SIG-M5 treated with dmso at 0.1 percent for 504 hours (cell line): ENCODE measurements around the gene TRAF3.
A peak's percentile ranks its signal among the peaks of the same experiment; 100 is the strongest.

ENCODE experiments used
- DNase-seq: peaks from one replicate; lab custom pipeline; 2025; ENCODE audit not compliant: unreplicated experiment; lab: John Stamatoyannopoulos, UW

Gene TRAF3, protein sequence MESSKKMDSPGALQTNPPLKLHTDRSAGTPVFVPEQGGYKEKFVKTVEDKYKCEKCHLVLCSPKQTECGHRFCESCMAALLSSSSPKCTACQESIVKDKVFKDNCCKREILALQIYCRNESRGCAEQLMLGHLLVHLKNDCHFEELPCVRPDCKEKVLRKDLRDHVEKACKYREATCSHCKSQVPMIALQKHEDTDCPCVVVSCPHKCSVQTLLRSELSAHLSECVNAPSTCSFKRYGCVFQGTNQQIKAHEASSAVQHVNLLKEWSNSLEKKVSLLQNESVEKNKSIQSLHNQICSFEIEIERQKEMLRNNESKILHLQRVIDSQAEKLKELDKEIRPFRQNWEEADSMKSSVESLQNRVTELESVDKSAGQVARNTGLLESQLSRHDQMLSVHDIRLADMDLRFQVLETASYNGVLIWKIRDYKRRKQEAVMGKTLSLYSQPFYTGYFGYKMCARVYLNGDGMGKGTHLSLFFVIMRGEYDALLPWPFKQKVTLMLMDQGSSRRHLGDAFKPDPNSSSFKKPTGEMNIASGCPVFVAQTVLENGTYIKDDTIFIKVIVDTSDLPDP

DNA sequence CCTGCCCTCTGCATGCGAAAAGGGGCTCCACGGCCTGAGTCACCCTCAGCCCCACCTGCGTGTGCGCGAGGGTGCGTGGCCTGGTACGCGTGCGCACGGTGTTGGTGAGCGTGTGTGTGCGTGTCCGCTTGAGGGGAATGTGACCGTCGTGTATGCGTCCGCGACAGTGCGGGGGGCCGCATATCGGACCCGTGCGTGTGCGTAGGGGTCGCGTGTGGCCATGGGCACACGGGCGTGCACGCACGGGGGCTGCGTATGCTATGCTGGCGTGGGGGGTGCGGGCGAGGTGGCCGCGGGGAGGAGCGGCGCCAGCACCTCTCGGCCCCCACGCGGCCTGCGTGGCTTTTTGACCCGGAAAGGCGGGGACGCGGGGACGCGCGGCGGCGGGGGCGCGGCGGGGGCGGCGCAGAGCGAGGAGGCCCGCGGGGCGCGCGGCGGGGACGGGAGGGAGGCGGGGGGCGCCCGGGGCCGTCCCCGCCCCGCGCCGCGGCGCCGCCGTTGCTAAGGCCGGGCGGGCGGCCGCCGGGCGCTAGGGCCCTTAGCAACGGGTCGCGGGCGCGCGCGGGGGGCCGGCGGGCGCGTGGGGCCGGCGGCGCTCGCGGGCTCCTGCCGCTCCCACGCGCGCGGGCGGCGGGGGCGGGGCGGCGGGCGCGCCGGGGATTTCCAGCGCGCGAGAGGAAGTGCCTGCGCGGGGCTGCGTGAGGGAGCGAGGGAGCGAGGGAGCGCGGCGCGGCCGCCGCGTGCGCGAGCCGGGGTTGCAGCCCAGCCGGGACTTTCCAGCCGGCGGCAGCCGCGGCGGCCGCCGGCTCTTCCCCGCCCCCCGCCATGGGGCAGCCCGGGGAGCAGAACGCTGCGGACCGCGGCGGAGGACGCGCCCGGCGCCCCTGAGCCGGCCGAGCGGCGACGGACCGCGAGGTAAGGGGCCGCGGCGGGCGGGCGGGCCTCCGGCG lies at the start of gene TRAF3:
TSS of gene TRAF3 (plus strand) at position 689 of the 950 bp plus-strand sequence. CDS start 92,753 bp downstream, outside the sequence.
- DNase-seq, result peak; percentile 41

DNA sequence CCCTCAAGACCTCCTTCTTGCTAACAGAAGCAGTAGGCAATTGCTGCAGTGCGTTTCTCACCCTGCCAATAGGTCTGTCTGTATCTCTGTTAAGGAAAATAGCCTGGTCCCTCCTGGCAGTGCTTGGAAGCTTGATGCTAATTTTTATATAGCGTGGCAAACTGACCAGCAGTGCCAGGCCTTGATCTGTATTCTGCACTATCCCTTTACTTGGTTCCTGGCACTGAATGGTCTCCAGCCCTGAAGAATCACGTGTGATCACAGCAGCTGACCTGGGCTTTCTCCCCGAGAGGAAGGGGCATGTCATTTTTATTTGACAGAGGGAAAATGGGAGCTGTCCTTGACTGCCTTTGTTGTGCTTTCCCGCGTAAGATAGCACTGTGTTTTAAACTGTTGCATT lies 48.7 kb upstream of the TRAF3 start:
- DNase-seq, result no peak

DNA sequence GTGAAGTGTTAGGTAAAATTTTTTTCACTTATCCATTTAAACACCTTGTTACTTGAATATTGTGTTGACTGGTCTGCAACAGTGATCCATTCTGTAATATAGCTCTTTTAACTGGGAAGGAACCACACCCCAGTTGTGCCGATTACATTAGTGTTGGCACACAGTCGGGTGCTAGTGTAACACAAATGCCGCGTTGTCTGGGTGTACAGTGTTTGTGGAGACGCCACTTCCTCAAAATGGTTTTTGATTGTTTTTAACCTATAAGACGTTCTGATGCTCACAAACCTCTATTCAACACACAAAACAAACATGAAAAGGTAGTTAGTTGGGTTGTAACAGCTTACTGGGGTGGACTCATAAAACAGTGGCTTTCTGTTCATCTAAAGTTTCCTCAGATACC lies 48.0 kb upstream of the TRAF3 start:
- no peak for DNase-seq

DNA sequence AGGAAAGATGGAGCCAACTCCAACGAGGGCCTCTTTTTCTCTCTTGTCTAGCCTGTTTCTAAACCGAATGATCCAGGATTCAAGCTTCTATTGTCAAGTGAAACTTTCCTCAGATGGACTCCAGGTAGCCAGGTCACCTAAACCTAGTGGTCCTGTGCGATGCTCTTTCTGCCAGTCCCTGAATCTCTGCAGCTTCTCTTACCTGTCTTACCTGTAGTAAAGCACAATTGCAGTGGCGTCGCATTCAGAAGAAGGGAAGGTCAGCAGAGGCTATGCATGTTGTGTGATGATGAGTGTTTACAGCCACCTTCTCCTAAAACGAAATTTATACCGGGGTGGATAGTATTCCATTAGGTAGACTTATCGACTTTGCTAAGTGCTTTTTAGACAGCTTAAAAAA lies 47.4 kb upstream of the TRAF3 start:
- no peak for DNase-seq

DNA sequence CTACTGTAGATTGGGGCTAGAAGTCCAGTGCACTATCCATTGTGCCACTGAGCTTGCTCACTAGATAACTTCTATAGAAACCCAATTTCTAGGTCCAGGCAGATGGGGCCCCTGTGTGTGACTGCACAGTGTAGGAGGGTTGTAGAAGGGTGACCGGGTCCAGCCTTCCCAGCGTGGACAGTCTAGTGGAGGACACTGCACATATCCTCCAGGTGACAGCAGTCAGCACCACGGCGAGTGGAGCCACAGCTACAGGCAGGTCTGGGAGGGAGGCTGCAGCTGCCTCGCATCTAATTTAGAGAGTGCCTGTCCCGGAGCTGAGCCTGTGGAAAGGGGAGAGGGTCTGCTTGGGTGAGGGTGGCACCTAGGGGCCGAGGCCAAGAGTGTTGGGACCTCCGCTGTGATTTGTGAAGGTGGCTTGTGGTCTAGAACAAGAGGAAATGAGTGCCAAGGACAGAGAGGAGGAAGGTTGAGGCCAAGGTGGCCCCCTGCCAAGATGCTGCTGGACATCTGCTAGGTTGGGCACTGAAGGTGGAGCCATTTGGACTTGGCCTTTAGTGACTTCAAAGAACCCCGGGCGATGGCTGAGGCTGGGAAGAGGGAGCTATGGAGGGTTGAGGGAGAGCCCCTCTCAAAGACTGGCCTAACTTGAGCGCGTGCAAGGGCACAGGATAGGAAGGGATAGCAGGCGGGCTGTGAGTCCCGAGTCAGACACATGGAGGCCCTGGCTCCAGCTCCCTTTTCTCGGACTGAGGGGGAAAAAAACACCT lies 46.0 kb upstream of the TRAF3 start:
- no peak for DNase-seq

DNA sequence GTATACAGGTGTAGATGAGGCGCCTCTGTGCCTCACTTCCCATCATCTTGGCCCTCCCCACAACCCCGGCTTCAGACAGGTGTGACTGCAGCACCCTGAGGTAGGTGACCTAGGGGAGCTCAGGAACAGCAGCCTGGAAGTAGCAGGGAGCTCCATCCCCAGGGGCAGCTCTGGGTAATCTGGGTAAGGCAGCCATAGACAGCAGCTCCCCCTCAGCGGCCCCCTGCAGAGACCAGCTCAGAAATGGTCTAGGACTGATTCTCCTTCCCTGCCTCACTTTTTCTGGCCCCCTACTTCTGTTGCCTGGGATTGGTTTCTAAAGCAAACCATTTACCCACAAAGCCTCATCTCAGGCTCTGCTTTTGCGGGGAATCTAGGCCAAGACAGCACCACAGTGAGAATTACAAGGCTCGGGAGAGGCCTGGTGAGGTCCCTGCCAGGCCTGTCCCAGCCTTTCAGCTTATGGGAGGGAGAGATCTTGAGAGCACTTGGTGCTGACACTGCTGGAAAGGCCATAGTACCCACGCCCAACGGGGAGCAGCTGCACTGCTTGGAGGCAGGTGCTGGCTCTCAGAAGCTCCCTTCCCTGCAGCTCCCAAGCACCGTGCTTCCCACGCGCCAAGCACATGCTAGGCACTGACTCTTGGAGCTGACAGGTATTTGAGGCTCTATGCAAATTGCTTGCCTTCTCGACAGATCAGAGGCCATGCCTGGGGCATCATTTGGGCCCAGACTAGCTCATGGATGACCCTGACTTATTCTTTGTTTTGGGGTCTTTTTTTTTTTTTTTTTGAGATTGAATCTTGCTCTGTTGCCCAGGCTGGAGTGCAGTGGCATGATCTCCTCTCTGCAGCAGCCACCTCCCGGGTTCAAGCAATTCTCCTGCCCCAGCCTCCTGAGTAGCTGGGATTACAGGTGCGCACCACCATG lies 45.1 kb upstream of the TRAF3 start:
- DNase-seq, result no peak

DNA sequence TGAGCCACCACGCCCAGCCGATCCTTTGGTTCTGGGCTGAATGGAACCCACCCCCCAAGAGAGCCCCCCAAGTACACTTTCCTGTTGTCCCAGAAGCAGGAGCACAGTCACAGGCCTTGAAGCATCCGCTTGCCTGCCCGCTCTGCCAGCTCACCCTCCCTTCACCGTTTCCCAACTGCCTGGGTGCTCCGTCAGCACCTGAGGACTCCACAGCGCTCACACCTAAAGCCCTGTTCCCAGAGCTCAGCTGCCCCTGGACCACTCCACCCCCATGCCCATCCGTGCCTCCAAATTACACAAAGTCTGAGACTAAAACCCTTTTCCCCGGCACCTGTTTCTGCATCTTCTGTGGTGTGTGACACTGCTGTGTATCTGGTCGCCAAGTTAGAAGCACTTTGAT lies 44.3 kb upstream of the TRAF3 start:
- no peak for DNase-seq

DNA sequence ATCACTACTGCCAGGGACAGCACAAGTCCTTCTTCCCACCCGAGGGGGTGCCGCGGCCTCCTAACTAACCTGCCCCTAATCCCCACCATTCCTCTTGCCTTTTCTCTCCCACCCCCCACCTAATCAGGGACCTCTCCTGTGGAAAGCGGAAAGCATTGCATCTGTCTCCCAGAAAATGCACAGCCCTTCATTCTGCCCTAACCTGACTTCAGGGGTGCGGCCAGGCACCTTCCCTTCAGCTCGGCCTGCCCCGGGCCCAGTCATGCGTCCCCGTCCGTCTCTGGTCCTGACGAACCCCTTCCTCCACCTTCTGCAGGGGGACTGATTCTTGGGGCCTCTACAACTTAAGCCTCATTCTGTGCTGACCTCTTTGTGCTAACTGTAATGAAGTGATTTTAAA lies 43.9 kb upstream of the TRAF3 start:
- no peak for DNase-seq

DNA sequence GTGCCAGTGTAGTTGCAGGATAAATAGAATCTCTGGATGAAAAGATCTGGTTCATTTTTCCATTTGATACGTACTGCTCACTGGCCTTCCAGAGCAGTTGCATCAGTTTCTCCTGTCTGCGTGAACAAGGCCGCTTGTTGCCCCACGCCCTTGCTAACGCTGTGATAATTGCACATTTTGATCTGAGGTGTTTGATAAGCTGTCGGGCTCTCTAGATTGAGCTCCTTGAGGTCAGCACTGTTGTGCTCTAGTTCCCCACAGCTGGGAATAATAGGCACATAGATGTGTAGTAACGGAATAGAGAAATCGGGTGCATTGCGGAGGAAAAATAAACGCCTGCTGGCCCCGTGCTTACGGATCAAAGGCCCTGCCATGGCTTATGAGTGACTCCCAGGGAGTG lies 42.8 kb upstream of the TRAF3 start:
- no peak for DNase-seq

DNA sequence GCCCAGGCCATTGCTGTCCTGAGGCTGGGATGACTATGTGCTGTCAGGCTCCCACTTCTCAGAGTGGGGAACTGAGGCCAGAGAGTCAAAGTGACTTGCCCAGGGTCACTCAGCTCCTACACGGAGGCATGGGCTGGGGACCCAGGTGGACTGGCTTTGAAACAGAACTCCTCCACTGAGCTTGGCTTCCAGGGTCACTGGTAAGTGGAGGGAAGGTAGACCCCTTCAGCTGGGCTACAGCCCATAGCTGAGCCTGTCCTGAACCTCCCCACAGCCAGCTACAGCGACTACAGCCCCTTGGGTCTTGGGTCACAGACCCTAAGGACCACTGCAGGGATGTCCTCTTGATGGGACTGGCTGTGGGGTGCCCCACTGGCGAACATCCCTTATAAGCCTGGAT lies 40.3 kb upstream of the TRAF3 start:
- no peak for DNase-seq

DNA sequence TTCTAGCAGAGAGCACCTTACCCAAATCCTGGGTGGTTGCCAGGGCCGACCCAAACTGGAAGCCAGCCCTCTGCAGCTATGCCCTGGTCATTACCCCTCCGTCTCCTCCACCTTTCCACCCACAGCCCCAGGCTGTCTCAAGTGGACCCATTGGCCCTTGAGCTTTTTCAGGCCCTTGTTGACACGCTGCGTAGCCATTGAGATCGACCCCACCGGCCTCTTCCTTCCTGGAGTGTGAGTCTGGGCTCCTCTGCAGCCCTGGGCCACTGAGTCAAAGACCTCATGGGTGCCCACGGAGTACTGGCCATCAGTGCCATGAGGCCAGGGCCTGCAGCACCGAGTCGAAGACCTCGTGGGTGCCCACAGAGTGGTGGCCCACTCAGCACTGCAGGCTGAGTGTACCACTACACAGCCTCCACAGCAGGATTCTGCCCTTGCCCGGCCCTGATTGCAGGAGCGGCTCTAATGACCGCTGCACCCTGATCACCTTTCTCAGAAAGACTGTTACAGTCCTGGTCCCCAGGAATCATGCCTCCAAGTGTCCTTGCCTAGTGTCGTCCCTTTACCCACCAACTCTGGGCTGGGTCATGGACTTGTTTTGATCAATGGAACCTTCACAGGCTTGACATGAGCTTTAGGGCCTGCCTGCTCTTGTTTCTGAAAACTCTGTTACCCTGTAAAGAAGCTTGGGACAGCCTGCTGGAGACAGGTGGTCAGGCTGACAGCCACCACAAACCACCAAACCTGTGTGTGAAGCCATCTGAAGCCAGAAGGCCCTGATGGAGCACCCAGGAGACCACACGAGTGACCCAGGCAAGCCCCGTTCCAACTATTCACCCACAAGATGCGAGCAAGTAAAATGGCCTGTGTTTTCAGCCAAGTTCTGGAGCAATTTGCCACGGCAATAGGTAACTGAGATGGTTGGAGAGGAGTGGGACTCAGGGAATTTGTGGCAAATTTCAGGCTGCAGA lies 39.6 kb upstream of the TRAF3 start:
- no peak for DNase-seq

DNA sequence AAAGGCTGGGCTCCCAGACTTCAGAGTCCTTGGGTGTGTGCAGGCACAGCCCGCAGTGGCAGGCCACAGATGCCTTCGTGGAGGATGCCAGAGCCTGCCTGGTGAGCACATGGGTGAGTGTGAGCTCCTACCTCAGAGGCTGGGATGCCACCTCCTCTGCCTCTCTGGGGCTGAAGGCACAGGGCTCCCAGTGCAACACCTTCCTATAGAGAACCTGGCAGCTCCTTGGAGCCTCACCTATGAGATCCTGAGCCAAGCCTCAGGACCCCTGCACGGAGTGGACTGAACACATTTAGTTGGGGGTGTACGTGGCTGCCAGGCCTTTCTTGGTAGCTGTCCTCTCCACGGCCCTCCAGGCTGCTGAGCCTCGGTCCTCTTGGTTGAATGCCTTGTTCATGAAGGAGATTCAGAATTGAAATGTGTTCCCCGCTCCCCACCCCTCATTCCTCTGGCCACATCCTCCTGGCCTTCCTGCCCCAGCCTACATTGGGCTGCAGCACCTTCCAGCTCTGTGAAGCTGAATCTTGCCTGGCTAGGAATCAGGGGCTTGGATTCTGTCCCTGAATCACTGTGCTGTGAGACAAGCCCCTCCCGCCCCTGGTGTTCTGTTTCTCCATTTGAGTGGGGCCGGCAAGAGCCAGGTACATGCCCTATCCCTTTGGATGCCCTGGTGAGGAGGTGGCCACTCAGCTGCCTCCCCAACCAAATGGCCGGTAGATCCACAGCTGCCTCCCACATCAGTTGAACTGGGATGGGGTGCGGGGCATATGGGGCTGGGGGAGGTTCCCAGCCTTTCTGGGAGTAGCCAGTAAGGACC lies 38.7 kb upstream of the TRAF3 start:
- DNase-seq, result no peak

DNA sequence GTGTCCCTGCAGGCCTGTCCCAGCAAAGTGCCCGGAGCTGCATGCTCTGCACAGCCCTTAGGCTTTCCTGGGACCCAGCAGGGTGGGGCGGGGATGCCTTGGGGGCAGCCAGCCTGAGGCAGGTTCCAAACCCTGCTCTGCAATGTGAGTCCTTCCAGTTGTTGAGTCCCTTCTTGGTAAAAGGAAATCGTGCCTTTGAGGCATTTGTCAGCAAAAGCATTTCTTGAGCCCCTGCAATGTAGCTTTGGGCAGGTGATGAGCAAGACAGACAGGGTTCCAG lies 38.1 kb upstream of the TRAF3 start:
- no peak for DNase-seq

DNA sequence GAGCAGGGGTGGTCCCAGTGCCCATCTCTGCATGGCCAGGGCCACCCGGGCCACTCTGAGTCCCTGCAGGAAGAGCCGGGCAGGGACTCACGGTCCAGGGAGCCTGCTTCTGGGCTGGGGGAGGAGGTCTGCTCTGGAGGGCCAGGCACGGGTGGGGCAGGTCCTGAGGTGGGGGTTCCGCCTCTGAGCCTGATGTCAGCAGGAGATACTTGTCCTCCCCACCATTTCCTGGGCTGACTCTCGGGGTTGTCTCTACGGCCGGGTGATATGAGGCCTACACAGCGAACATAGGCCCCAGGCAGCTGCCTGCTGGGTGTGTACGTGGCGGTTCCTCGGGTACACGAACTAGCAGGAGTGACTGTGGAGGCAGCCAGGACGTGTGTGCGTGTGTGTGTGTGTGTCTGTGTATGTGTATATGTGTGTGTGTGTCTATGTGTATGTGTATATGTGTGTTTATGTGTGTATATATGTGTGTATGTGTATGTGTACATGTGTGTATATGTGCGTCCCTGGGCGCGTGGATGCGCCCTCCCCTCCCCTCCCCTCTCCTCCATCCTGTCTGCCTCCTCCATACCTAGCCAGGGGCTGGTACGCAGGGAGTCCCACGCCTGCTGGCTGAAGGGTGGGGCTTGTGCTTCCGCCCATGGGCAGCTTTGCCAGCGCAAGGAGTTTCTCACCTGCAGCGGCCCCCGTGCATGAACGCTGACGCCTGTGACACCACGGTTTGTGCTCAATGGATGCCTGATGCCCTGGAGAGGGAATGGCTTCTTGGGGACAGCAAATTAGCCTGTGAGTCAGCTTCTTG lies 30.4 kb upstream of the TRAF3 start:
- no peak for DNase-seq

DNA sequence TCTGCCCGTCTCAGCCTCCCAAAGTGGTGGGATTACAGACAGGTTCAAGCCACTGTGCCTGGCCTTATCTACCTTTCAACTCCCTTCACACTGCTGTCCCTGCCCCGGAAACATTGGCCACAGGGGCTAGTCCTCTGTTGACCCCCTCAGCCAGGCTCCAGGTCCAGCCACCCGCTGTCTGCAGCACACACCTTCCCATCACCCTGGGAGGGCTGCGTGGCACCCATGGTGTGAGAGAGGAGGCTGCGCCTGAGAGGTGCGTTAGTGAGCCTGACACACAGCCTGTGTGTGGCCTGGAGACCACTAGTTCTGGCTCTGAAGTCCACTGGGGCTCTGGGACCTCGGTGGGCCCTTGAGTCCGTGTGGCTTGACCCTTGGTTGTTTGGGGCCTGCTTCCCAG lies 28.4 kb upstream of the TRAF3 start:
- no peak for DNase-seq

DNA sequence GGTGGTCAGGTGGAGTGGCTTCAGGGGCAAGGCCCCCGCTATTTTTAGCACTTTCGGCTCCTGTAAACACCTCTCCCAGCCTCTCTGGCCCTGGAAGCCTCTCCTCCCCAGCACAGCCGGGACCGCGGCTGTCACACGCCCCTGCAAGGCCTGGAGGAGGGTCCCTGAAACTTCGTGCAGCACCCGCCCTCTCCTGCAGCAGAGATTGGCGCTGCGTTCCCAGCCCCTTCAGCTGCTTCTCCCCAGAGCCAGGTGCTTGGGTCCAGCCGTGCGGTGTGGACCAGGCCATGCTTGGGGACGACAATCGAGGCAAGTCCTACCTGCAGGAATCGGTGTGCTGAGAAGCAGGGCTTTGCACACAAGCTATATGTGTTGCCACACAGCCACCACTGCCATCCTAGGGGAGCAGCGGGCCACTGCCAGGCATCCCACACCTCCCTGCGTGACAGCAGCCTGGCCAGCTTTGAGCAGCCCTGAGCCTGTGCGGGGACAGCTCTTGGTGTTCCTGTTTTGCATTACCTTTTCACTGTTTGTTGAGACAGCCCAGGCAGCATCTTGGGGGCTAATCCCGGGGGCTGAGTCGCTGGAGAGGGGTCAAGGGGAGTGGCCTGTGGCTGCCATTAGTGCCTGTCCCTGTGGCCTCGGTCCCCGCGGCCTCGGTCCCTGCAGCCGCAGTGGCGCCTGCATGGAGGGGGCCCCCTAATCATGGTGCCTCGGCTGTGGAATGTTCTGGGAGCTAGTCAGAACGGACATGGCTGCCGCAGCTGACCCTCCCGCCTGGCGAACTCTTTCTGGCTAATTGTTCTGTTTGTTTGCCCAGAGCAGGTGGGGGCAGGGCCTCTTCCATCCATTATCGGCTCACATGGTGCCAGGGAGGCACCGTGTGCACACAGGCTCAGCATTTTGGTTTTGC lies 27.6 kb upstream of the TRAF3 start:
- no peak for DNase-seq
